SK-N-DZ (cell line): ENCODE data around the gene TRIM71. TPM values are rescaled to one million over a fixed set of nuclear protein-coding genes. Genes with fewer than 3 reads are reported as not detected.
"Not testable (repeated sequence)": the region's sequence is repeated elsewhere in the genome, so short reads cannot be mapped to it uniquely, and the experiment has no call there.

Source experiments
- DNase-seq: peaks from one replicate; pipeline ENCODE4 v3.0.0-alpha.2; 2015; ENCODE audit warnings: low spot score
- polyA plus RNA-seq, 2 experiments: library from polyadenylated mRNA; depleted of rRNA; stranded (reverse); fragments of >200 nt; gene quantifications; 2 replicates each; pipeline ENCODE4 v1.2.3, GENCODE V29; 2014

The TRIM71 gene
- 3.0 and 3.1 TPM in 2 replicates for polyA plus RNA-seq (2014; cell fraction: cytosol; rRNA removed)
- 1.8 and 2.2 TPM in 2 replicates for polyA plus RNA-seq (2014; cell fraction: nucleus; rRNA removed)

- peak; percentile 35 for DNase-seq
These were observed at the start of gene TRIM71 for GRCh38 chr3:32817558-32818228. TRIM71 (plus strand) TSS chr3:32817997; CDS start chr3:32818081, 84 bp downstream.

- DNase-seq, result no peak
These were observed 39.4 kb upstream of the TRIM71 start for GRCh38 chr3:32778389-32778788.

- DNase-seq, result no peak
These were observed 37.6 kb upstream of the TRIM71 start for GRCh38 chr3:32780071-32780734.

- peak; percentile 77 for DNase-seq
These were observed 37.0 kb upstream of the TRIM71 start for GRCh38 chr3:32780735-32781210.

GRCh38 chr3:32781211-32781968 lies 36.4 kb upstream of the TRIM71 start:
- DNase-seq, result peak; percentile 91

- not testable (repeated sequence) for DNase-seq
These were observed 35.9 kb upstream of the TRIM71 start for GRCh38 chr3:32781969-32782270.

DNA sequence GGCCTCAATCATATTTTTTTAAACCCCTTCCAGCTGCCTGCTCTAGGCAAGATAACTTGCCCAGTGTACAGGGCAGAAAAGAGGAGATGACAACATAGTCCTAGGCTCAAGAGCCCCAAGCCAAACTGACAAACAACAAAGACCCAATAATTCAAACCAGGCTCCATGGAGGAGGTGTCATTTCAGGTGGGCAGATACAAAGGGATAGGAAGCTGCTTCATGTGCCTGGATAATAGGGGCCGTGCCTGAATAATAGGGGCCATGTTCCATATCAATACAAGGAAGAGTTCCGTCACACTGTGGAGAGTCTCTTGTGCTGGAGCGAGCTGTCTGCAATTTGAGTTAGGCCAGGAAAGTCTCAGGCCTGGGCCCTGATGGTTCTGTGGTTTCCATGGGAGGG lies 35.4 kb upstream of the TRIM71 start:
- no peak for DNase-seq

DNA sequence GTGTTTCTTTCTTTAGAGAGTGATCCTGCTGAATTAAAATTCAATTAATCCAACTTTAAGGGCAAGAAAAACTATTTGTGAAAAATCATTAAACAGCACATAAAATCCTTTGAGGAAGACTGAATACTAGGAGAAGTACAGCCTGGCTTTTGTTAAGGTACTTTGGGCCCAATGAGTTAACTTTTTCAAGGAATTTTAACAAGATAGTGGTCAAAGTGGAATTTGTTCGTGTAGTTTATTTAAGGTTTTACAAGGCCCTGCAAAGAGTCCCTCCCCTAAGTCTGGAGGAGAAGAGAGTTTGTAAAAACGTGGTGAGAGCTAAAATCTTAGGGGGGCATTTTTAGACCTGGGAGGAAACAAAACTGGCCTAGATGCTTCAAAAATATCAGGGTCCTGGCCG lies 26.0 kb upstream of the TRIM71 start:
- no peak for DNase-seq

GRCh38 chr3:32794487-32795308 lies 23.1 kb upstream of the TRIM71 start:
- no peak for DNase-seq

- DNase-seq, result not testable (repeated sequence)
These were observed 21.3 kb upstream of the TRIM71 start for GRCh38 chr3:32796384-32796950.

DNA sequence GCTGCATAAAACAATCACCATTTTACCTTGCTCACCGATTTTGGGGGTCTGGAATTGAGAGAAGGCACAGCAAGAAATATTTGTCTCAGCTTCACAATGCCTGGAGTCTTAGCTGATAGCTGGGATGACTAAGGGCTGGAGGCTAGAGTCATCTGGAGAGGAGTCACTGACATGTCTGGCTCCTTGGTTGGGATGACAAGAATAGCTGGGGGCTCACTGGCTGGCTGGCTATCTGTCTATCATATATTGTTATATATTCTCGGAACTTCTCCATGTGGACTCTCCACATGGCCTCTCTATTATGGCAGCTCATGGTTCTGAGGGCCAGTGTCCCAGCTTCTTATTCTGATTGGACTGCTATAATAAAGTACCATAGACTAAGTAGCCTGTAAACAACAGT lies 20.0 kb upstream of the TRIM71 start:
- no peak for DNase-seq

DNA sequence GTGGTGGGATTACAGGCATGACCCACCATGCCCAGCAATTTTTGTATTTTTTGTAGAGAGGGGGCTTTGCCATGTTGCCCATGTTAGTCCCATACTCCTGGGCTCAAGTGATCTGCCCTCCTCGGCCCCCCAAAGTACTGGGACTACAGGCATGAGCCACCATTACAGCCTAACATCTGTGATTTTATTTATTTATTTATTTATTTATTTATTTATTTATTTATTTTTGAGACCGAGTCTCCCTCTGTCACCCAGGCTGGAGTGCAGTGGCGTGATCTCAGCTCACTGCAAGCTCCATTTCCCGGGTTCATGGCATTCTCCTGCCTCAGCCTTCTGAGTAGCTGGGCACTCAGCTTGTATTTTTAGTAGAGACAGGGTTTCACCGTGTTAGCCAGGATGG lies 16.4 kb upstream of the TRIM71 start:
- not testable (repeated sequence) for DNase-seq

GRCh38 chr3:32813180-32813579 lies 4.6 kb upstream of the TRIM71 start:
- peak; percentile 28 for DNase-seq

DNA sequence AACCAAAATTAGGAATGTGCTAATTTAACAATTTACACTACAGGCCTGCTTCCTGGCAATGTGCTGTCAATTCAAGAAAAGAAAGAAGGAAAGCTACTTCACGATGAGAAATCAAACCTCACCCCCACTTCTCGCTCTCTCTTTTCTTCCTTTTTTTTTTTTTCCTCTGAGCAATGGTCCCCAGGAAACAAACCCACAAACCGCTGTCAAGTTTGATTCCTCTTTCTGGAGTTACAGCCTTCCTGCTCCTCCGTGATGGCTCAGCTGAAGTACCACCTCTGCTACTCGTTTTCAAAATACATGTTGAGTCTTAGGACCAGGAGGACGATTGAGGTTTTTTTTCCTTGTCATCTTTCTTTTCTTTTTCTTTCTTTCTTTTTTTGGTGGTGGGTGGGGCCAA lies 3.4 kb upstream of the TRIM71 start:
- no peak for DNase-seq

- peak; percentile 33 for DNase-seq
These were observed 1.9 kb upstream of the TRIM71 start for GRCh38 chr3:32815841-32816438.

- peak; percentile 70 for DNase-seq
These were observed 1.1 kb upstream of the TRIM71 start for GRCh38 chr3:32816439-32817256.

DNA sequence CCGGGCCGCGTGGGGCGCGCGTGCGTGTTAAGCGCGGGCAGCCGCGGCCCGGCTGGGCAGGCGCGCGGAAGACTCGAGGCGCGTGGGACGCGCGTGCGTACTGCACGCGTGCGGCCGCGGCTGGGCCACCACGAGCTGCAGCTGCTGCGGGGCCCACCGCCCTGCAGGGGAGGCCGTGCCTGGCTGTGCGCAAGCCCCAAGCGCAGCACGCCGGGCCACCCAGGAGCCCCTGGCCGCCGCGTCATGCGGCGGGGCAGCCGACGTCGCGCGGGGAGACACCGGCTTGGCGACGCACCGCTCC lies 590 bp upstream of the TRIM71 start:
- peak; percentile 51 for DNase-seq

DNA sequence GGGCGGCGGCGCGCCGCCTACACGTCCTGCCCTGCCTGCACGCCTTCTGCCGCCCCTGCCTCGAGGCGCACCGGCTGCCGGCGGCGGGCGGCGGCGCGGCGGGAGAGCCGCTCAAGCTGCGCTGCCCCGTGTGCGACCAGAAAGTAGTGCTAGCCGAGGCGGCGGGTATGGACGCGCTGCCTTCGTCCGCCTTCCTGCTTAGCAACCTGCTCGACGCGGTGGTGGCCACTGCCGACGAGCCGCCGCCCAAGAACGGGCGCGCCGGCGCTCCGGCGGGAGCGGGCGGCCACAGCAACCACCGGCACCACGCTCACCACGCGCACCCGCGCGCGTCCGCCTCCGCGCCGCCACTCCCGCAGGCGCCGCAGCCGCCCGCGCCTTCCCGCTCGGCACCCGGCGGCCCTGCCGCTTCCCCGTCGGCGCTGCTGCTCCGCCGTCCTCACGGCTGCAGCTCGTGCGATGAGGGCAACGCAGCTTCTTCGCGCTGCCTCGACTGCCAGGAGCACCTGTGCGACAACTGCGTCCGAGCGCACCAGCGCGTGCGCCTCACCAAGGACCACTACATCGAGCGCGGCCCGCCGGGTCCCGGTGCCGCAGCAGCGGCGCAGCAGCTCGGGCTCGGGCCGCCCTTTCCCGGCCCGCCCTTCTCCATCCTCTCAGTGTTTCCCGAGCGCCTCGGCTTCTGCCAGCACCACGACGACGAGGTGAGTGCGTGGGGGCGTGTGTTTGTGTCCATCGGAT lies 602 bp downstream of the TRIM71 start:
- no peak for DNase-seq

GRCh38 chr3:32818970-32819511 lies 1.2 kb downstream of the TRIM71 start:
- no peak for DNase-seq
